GM21717 (cell line): ENCODE results near the gene SLC17A8.

Experiments
- ATAC-seq: cut with Tn5 transposase; IDR thresholded peaks from one replicate; pipeline ENCODE4 v1.9.1; 2021; ENCODE audit warnings: mild to moderate bottlenecking, moderate library complexity; ENCODE audit not compliant: unreplicated experiment

The SLC17A8 gene

GRCh38 chr12:100368066-100368465 is 11.2 kb downstream of the SLC17A8 start:
- no peak for ATAC-seq

- no peak for ATAC-seq
These were observed 14.3 kb downstream of the SLC17A8 start for GRCh38 chr12:100371146-100371545.

DNA sequence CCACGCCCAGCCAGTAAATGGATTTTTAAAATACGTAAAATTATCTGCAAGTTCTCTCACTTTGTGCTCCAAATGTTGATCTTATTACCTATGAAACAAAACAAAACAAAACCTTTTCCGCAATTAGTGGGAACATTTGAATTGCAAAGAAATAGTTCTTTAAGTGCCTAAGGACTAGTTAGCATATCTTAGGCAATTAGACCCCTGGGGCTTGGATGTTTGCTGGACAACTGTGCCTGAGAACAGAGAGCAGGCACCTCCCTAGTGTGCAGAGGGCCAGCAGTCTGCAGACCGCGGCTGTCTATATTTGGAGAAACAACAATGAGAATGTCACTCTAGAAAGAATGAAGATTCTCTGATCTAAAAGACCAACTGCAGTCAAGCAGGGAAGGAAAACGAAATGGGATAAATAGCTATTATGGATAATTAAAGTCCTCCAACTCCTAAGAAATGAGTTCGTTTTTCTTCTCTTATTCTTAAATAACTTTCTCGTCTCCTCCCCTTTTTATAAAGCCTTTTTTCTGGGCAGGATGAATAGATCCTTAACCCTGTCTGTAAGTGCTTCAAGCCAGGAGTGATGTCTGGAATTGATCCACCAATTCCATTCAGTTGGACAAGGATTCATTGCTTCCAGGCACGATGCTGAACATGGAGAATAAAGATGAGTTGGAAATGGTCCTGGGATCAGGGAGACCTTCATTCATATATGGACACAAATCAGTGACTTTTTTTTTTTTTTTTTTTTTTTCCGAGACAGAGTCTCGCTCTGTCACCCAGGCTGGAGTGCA is 16.2 kb downstream of the SLC17A8 start:
- ATAC-seq = no peak

DNA sequence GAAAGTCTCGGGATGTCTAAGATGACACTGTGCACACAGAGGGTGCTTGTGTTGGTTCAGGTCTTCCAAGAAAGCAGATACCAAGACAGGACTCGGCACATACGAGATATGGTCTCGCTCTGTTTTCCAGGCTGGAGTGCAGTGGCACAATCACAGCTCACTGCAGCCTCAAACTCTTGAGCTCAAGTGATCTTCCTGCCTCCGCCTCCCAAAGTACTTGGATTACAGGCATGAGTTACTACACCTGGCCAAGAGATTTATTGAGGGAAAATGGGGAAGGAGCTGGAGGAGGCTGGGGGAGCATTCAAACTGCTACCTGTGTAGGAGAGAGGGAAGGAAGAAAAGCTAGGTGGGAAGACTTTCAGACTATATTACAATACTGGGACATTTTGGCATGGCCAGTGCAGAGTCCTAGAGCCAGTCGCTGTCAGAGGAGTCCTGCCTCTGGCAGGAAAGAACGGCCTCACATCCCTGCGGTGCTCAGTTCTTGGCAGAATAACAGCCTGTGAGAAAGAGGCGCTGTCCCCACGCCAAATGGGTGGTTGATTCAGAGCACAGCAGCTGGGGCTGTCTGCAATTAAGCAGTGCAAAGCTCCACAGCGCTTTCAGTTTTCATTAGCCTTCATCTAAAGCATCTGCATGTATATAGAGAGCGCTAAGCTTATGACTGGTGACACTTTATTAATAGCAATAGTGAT is 18.3 kb downstream of the SLC17A8 start:
- ATAC-seq = no peak

GRCh38 chr12:100376161-100376560 is 19.3 kb downstream of the SLC17A8 start:
- no peak for ATAC-seq

DNA sequence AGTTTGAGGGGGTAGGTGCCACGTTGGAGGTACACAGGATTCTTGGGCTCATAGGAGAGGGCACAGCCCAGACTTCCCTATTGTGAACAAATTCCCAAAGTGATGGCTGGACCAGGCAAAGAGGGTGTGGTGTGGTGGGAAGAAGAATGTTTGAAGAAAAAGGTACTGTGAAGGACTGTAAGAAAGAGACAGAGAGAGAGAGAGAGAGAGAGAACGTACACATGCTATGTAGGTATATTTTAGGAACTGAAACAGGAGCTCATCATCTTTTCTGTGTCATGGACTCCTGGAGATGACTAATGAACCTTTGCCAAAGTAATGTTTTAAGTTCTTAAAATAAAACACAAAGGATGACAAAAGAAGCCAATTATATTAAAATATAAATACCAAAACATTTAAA is 24.5 kb downstream of the SLC17A8 start:
- no peak for ATAC-seq

DNA sequence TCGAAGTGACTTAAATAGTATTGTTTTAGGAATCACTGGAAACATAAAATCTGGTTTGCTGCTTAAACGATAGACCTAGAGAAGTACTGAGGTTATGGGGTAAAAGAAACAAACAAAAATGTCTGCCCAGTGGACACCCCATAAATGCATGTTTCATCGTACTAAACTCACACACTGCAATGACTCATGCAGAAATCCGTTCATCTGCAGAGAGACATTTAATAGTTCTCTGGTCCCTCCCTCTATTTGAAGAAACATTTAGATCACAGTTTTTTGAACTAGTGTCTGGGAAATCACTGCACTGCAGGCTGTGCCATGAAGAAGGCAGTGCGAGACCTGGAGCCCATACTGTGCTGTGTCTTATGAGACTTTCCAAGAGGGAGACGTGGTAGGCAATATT is 25.5 kb downstream of the SLC17A8 start:
- no peak for ATAC-seq

DNA sequence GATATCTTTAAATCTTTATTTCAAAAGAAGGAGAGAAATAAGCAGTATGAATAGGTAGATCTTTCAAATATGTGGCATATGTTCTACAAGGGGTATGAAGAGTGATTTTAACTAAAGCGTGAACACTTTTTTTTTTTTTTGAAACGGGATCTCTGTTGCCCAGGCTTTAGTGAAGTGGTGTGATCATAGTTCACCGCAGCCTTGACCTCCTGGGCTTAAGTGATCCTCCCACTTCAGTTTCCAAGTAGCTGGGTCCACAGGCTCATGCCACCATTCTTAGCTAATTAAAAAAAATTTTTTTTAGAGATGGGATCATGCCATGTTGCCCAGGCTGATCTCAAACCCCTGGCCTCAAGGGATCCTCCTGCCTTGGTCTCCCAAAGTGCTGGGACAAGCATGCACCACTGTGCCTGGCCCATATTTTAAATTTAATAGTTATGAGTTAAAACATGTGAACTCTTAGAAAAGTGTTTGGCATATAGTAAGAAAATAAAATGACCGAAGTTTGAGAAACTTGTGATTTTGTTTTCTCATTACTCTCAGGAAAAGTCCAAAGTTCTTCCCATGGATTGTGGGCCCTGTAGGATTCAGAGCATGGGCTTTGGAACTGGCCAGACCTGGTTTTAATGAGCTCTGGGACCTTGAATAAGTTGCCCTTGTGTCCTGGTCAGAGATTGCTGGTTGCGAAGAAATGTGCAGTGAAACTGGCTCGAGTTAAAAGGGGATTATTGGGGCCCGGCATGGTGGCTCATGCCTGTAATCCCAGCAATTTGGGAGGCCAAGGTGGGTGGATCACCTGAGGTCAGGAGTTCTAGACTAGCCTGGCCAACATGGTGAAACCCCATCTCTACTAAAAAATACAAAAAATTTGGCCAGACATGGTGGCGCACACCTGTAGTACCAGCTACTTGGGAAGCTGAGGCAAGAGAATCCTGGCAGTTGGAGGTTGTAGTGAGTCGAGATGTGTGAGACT is 27.0 kb downstream of the SLC17A8 start:
- ATAC-seq = no peak

DNA sequence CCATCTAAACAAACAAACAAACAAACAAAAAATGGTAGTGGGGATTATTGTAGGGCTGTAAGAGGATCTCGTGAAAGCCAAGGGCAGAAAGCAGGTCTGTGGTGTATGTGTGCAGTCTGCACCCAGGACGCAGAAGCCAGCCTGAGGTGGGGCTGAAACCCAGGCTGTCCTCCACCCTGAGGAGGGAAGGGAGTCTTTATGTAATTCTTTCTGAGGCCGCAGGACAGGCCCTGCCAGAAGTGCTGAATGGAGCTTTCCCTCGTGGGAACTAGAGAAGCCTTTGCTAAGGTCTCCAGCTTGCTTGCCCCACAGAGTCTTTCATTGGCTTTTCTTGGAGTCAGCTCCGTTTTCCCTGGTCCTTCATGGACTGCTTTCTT is 27.7 kb downstream of the SLC17A8 start:
- ATAC-seq = no peak

DNA sequence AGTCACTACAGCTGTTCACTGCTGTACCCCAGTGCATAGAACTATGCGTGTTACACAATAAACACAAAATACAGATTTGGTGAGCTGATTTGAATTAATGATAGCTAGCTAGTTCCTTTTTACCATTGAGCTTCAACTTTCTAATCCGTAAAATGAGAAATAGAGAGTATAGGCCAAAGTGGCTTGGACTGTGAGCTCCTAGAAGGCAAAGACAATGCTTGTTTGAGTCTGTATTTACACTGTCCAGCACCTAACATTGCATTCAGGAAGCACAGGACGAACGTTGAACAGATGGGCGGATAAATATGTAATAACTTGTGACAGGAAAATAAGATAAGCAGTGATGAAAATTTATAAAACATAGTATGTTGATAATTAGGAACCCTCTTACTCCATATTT is 31.5 kb downstream of the SLC17A8 start:
- no peak for ATAC-seq

GRCh38 chr12:100391856-100392255 is 35.0 kb downstream of the SLC17A8 start:
- no peak for ATAC-seq

- no peak for ATAC-seq
These were observed 36.3 kb downstream of the SLC17A8 start for GRCh38 chr12:100393200-100393599.

DNA sequence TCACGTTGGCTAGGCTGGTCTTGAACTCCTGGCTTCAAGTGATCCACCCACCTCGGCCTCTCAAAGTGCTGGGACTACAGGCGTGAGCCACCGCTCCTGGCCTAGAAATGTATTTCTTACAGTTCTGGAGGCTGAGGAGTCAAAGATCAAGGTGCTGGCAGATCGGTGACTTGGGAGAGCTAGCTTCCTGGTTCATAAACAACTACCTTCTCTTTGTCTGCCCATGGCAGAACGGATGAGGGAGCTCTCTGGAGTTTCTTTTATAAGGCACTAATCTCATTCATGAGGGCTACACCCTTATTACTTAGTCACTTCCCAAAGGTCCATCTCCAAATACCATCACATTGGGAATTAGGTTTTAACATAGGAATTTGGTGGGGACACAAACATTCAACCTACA is 38.9 kb downstream of the SLC17A8 start:
- ATAC-seq = no peak

DNA sequence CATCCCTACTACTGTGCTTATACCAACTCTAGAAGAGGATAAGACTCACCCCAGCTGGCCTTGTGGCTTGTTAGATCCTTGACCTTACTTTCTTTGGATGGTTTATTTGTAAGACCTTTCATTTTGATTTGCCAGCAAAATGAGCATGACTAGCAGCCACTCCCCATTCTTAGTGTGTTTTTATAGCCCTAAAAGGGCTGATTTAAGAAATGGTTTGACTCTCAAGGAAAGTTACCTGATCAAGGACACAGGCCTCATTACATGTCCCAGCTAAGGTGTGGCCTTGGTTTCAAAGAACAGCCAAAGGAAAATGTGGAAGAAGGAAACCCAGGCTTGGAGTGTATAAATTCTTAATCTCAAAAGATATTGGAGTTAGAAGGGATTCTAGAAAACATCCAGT is 41.4 kb downstream of the SLC17A8 start:
- ATAC-seq = no peak

GRCh38 chr12:100399095-100399494 is 42.2 kb downstream of the SLC17A8 start:
- no peak for ATAC-seq

DNA sequence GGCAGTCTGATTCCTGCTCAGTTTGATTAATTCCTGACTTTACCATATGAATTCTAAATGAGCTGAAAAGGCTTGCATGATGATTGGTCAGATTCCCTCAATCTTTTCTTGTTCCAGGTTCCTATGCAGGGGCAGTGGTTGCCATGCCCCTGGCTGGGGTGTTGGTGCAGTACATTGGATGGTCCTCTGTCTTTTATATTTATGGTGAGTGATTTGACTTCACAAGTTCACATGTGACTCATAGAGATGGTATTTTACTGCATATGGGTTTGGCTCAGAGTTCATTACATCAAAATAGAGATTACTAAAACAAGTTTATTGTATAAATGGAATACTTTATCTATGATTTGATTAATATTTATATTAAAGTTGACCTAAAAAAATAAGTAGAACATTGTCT is 44.8 kb downstream of the SLC17A8 start:
- no peak for ATAC-seq

GRCh38 chr12:100402763-100403162 is 45.9 kb downstream of the SLC17A8 start:
- ATAC-seq = no peak

DNA sequence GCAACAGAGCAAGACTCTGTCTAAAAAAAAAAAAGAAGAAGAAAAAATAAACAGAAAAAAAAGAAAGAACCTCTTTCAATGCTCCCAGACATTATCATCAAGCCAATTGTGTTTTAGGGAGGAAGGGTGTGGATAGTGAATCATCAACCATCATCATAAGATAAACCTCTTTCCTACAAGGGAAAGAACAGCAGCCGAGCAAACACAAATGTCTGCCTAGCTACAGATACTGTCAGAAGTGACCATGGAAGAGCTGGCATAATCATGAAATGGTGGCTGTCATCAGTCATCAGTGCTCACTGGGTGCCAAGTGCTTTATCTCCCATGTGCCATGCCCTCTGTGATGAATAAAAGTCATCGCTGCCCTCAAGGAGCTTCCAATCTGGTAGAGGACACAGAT is 46.6 kb downstream of the SLC17A8 start:
- no peak for ATAC-seq

DNA sequence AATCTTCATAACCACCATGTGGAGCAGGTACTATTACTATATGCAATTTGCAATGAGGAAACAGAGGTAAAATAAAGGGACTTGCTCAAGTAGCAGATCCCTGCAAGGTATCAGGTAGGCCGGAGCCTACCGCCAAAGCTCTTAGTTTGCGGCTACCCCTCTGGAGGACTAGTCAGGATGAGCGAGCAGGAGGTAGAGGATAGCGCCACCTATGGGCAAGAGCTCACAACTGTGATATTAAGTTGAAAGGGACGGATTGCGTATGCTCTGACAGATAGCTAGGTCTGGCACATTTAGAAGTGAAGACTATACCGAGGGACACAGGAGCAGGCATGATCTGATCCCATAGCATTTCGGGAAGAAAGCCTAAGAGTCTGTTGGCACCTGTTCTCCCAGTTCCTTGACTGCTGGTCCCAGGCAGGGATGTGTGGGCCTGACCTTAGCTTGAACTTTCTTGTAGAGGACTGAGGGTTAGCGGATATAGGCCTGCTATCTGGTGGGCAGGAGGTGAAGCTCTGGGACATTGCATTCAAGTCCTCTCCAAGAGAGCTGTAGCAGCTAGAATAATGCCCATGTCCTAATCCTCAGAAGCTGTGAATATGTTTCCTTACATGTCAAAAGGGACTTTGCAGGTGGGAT is 48.0 kb downstream of the SLC17A8 start:
- no peak for ATAC-seq

GRCh38 chr12:100413001-100413400 is 56.1 kb downstream of the SLC17A8 start:
- ATAC-seq = no peak

- ATAC-seq = no peak
These were observed 57.9 kb downstream of the SLC17A8 start for GRCh38 chr12:100414739-100415138.
